HG03196 (cell line): ENCODE results near the gene KCNK13.

Source experiments
- ATAC-seq: cut with Tn5 transposase; IDR thresholded peaks from one replicate; pipeline ENCODE4 v1.9.1; 2021; ENCODE audit not compliant: unreplicated experiment

Gene KCNK13

DNA sequence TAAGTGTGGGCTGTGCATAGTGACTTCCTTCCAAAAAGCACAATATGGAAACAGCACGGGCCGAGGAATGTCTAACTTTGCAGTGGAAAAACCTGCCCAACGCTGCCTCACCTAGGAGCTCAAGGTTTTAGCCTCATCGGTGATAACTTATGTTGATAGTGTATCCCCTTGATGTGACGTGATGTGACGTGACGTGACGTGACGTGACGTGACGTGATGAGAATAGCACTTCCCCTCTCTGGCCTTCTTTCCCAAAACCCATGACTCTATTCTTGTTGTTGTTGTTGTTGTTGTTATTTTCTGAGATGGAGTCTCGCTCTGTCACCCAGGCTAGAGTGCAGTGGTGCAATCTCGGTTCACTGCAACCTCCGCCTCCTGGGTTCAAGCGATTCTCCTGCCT is 64.5 kb downstream of the KCNK13 start:
- ATAC-seq = no peak

- no peak for ATAC-seq
These were observed 71.2 kb downstream of the KCNK13 start for GRCh38 chr14:90132821-90133570.

DNA sequence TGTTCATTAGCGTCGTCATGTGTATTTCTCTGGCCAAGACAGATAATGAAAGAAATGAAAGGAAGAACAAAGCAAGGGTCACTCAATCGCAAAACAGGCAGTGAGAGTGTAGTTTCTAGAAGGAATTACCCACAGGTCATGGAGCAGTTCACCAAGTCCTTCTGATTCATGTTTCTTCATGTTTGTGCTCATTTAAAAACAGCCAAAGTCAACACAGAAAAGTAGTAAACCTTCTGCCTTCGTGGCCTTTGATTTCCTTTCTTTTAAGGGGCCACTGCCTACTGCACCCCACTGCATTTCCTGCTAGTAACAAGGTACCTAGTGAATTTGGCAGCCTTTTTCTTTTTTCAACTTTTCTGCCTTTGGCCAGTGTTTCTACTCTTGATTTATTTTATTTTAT is 75.1 kb downstream of the KCNK13 start:
- ATAC-seq = no peak

GRCh38 chr14:90137807-90138206 is 76.0 kb downstream of the KCNK13 start:
- ATAC-seq = no peak

GRCh38 chr14:90139199-90139598 is 77.4 kb downstream of the KCNK13 start:
- no peak for ATAC-seq

GRCh38 chr14:90140298-90140955 is 78.6 kb downstream of the KCNK13 start:
- no peak for ATAC-seq

GRCh38 chr14:90140956-90141316 is 79.1 kb downstream of the KCNK13 start:
- no peak for ATAC-seq

GRCh38 chr14:90153429-90153828 is 91.6 kb downstream of the KCNK13 start:
- no peak for ATAC-seq

DNA sequence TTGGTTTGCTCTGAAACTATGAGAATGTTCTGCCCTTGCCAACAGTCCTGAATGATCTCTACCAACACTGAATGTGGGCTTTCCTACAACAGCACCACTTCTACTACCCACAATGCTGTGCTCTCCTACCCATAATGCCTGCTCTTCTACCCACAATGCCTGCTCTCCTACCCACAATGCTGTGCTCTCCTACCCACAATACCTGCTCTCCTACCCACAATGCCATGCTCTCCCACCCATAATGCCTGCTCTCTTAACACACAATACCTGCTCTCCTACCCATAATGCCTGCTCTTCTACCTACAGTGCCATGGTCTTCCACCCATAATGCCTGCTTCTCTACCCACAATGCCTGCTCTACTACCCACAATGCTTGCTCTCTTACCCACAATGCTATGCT is 92.3 kb downstream of the KCNK13 start:
- ATAC-seq = no peak

DNA sequence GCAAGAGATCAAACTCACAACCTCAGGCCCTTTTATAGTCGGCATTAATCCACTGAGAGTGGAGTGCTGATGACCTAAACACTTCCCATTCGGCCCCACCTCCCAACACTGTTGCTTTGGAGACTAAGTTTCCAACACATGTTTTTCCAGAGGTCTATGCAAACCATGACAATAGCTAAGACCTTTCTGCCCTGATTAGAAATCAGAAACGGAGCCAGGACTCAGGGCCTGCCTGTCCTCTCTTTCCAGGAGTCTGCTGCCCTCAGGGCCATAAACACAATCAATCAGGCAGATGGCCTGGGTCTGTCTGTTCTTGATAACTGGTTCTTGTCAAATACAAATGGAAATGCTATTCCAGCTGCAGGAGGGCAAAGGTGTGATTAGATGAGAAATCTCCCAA is 97.4 kb downstream of the KCNK13 start:
- ATAC-seq = no peak

DNA sequence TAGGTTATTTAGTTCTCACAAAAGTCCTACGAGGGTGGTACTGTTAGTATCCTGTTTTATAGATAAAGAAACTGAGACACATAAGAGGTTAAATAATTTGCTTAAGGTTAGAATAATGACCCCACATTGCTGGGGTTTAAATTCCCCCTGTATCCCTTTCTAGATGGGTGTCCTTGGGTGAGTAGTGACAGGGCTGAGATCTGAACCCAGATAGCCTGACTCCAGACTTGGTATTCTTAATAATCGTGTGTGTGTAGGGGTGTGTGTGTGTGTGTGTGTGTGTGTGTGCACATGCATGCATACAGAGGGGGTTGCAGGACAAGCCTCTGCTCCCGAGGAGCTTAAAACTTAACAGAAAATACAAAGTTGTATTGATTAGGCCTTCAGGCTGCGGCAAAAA is 97.9 kb downstream of the KCNK13 start:
- no peak for ATAC-seq

DNA sequence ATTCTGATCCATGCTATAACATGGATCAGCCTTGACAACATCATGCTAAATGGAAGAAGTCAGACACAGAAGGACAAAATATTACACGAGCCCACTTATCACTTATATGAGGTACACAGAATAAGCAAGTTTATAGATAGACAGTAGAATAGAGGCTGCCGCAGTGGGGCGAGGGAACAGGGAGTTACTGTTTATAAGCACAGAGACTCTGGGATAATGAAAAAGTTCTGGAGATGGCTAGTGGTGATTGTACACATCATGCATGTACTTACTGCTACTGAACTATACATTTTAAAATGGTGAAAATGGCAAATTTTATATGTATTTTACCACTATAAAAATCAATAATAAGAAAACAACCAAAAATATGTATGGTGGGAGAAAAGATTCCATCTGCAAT is 99.3 kb downstream of the KCNK13 start:
- ATAC-seq = no peak

DNA sequence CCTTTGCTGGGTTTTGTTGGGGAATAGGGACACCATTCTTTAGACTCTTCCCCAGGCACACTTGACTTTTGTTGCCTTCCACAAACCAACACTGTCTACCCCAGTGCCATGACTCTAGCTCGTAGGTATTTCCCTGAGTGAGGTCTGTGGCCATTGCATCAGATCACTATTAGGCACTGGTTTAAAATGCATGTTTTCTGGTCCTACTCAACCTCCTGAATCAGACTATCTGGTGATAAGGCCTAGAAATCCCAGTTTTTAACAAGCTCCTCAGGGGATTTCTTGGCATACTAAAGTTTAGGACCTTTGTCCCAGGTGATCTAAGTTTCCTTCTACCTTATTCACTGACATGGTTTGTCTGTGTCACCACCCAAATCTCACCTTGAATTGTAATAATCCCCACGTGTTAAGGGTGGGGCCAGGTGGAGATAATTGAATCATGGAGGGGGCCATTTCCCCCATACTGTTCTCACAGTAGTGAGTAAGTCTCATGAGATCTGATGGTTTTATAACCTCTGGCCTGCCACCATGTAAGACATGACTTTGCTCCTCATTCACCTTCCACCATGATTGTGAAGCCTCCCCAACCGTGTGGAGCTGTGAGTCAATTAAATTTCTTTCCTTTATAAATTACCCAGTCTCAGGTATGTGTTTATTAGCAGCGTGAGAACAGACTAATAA is 106.8 kb downstream of the KCNK13 start:
- ATAC-seq = no peak

GRCh38 chr14:90175631-90176030 is 113.8 kb downstream of the KCNK13 start:
- ATAC-seq = no peak

DNA sequence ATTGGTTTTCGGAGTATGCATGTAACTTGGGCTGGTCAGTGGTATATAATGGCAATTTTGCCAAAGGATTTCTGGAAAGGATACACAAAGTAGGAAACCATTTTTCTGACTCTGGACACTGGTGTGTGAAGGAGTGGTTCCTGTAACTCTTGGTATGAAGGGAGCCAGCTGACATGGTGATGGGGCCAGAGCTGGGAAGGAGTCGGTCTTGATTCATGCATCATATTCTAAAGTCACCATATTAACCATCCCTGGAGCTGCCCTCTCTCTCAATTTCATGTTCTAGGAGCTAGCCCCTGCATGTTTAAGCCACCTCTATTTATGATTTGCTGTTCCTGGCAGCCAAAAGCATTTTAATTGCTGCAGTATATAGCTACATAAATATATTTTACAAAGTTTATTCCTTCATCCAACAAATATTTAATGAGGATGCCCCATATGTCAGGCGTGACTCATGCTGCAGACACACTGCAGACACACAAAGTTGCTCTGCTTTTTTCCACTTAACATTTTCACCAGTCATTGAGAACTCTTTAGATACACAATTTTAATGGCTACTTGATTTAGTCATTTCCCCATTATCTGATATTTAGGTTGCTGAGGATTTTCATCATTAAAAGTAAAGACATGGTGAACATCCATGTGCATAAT is 115.9 kb downstream of the KCNK13 start:
- ATAC-seq = no peak

GRCh38 chr14:90179357-90179756 is 117.6 kb downstream of the KCNK13 start:
- no peak for ATAC-seq

DNA sequence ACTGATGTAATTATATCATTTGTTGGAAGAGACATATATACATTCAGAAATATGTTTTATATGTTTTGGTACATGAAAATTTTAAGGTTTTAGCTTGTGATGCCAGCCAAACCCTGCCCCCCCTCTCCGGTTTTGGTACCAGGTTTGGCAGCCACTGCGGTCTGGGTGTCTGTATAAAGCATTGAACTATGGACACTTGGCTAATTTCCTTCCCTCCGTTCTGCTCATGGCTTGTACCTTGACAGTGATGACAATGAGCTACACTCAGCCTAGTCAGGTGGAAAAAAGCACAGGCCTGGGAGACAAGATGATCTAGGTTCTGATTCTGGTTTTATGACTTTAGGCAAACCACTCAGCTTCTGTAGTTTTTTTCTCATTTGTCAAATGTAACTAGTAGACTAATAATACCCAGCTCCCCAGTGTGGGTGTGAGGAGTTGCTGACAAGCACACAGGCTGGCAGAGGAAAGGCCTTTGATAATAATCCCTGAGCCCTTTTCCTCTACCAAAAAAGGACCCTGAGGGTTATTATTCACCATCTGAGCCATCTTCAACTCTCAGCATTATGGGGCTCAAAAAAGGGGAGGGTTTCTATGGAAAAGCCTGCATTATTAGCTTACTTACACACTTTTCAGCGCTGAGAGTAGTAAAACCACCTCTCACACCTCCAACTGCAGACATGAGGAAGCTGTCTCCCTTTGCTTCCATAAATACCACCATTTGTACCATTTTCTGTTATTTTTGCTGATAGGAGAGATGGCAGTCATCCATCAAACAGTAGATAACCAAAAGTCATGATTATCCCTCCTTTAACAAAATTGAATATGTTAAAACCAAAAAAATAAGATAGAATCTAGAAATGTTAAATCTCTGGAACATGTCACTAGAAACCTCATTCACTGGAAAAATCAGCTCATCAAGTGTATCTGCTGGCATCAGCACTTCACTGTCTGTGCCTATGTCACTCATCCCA is 118.3 kb downstream of the KCNK13 start:
- no peak for ATAC-seq

DNA sequence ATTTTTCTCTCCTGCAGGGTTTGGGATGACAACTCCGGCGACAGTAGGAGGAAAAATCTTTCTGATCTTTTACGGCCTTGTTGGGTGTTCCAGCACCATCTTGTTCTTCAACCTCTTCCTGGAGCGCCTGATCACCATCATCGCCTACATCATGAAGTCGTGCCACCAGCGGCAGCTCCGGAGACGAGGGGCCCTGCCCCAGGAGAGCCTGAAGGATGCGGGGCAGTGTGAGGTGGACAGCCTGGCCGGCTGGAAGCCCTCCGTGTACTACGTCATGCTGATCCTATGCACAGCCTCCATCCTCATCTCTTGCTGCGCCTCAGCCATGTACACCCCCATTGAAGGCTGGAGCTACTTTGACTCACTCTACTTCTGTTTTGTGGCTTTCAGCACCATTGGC is 122.3 kb downstream of the KCNK13 start:
- no peak for ATAC-seq

DNA sequence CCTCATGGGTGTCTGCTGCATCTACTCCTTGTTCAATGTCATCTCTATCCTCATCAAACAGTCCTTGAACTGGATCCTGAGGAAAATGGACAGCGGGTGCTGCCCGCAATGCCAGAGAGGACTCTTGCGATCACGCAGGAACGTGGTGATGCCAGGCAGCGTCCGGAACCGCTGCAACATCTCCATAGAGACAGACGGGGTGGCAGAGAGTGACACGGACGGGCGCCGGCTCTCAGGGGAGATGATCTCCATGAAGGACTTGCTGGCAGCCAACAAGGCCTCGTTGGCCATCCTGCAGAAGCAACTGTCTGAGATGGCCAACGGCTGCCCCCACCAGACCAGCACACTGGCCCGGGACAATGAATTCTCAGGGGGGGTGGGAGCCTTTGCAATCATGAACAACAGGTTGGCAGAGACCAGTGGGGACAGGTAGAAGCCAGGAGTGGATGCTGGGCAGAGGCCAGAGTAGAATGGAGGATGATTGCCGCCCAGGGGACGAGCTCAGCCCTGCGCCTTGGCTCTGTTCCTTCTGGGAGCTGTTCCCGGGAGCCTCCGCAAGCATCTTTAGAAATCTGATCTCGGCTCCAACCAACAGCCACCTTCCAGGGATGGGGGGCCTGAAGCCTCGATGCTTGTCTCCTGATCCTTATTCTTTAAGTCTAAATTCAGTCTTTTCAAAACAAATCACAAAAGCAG is 122.9 kb downstream of the KCNK13 start:
- no peak for ATAC-seq

GRCh38 chr14:90188588-90188987 is 126.8 kb downstream of the KCNK13 start:
- no peak for ATAC-seq
